Epithelial cell of esophagus (primary cell): Measurements from ENCODE around the gene ROPN1L.

Experiments
- DNase-seq: peaks from one replicate; pipeline ENCODE4 v3.0.0; 2010; ENCODE audit warnings: low read depth
- H3K4me3 ChIP-seq: 2 replicates; pipeline ENCODE4 v1.5.1; 2011; ENCODE audit warnings: mild to moderate bottlenecking, low read length, control low read depth
- TF ChIP-seq, protein P1 (sequence below): IDR thresholded peaks from 2 replicates; pipeline ENCODE4 v1.5.1; 2011; ENCODE audit warnings: low read depth, mild to moderate bottlenecking, low read length, control low read depth, inconsistent platforms; ENCODE audit not compliant: insufficient read depth; ENCODE audit errors: missing control alignments

ROPN1L gene

DNA sequence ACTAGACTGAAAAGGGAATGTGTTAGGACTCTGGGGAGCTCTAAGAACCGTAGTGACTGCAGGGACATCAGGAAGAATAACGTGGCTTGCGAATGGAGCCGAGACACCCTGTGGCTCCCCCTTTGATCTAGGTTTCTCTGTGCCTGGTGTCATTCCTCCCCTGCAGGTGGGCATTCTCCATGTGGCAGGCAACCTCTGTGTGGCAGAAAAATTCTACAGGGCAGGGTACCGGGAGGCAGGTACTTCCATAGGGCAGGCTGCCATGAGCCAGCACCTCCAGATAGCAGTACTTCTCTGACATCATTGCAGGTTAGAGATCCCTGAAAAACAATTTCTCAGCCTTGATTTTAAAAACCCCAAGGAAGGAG lies 43.1 kb downstream of the ROPN1L start:
- TF ChIP-seq, protein P1, sequence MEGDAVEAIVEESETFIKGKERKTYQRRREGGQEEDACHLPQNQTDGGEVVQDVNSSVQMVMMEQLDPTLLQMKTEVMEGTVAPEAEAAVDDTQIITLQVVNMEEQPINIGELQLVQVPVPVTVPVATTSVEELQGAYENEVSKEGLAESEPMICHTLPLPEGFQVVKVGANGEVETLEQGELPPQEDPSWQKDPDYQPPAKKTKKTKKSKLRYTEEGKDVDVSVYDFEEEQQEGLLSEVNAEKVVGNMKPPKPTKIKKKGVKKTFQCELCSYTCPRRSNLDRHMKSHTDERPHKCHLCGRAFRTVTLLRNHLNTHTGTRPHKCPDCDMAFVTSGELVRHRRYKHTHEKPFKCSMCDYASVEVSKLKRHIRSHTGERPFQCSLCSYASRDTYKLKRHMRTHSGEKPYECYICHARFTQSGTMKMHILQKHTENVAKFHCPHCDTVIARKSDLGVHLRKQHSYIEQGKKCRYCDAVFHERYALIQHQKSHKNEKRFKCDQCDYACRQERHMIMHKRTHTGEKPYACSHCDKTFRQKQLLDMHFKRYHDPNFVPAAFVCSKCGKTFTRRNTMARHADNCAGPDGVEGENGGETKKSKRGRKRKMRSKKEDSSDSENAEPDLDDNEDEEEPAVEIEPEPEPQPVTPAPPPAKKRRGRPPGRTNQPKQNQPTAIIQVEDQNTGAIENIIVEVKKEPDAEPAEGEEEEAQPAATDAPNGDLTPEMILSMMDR: no peak
- DNase-seq: no peak
- H3K4me3 ChIP-seq: no peak overlapping the region

DNA sequence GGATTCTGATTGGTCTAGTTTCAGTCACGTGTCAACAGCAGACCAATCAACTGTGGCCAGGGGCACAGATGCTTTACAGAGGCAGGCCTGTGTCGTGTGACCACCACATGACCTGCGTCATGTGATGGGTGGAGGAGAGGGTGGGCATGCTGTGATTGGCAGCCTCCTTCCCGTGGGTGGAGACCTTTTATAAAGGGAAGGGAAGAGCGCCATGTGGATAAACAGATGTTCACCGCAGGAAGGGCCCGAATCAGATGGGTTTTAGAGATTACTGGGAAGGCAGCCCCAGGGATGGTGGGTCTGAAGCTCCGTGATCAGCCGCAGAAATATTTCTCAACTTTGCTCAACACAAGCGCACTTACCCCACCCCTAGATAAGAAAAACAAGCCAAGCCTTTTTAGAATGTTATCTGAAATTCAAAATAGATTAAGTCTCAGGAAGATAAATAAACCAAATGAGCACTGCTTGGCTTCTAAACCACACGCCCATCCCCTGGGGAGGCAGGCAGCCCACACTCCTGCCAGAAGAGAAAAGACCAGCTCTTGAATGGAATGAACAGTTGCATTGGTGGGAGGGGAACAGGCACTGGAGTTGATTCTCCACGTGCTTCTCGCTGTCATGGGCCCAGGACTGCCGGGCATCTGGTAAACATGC lies 43.6 kb downstream of the ROPN1L start:
- DNase-seq: no peak
- H3K4me3 ChIP-seq: no peak overlapping the region
- TF ChIP-seq, protein P1: no peak

DNA sequence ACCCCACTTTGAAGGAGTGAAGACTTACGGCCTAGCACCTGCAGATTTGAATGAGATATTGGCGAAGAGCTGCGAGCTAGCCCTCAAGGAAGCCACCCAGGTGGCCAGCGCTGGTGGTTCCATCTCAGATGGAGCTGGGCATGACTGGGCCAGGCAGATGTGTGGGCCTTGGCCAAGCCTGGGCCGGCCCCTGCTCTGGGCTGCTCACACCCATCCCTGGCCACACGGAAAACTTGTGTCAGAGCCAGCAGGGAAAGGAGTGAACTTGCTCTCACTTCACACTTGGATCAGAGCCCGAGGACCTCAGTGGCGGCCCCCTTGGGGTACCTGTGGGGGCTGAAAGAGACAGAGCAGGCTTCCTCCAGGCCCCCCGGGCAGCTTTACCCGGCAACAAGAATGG lies 44.2 kb downstream of the ROPN1L start:
- no peak for DNase-seq
- TF ChIP-seq, protein P1: no peak
- no peak overlapping the region for H3K4me3 ChIP-seq

DNA sequence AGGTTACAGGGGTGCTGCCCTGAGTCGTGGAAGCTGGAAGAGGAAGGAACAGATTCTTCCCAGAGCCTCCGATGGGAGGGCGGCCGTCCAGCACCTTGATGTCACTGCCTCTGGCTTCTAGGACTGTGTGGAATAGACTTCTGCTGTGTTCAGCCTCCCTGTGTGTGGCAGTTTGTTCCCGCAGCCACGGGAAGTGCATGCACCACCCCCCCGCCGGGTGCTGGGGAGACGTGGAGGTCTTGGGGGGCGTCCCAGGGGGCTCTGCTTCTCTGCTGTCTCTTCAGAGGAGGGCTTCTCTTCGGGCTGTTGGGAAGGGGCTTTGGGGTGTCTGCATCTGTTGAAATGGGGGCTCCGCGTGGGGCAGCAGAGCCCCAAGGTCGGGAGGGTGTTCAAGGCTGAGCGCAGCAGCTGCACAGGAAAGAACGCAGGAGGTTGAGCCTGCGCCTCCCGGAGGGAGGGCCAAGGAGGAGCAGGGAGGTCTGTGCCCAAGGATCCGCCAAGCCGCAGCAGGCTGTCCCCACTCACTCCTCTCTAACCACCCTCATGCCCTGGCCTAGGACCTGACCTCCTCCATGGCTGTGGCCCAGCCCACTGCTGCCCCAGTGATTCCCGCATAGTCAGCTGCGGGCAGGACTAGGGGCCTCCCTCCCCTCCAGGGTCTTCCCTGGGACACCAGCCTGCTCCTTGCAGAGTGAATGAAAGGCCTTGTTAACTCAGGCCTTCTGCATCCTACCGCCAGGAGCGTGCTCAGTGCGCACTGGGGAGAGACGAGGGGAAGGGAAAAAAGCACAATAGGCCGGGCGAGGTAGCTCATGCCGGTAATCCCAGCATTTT lies 45.0 kb downstream of the ROPN1L start:
- no peak overlapping the region for H3K4me3 ChIP-seq
- TF ChIP-seq, protein P1: no peak
- no peak for DNase-seq

DNA sequence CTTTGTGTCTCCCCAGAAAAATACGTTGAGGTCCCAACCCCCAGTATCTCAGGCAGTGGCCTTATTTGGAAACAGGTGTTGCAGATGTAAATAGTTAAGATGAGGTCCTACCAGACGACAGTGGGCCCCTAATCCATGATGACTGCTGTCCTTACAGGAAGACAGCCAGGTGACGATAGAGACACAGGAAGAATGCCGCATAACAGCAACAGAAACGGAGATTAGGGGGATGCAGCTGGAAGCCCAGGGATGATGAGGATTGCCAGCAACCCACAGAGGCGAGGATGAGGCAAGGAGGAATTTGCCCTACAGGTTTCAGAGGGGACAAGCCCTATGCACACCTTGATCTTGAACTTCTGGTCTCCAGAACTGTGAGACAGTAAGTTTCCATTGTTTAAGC lies 46.5 kb downstream of the ROPN1L start:
- DNase-seq: no peak
- TF ChIP-seq, protein P1: no peak
- H3K4me3 ChIP-seq: no peak overlapping the region

DNA sequence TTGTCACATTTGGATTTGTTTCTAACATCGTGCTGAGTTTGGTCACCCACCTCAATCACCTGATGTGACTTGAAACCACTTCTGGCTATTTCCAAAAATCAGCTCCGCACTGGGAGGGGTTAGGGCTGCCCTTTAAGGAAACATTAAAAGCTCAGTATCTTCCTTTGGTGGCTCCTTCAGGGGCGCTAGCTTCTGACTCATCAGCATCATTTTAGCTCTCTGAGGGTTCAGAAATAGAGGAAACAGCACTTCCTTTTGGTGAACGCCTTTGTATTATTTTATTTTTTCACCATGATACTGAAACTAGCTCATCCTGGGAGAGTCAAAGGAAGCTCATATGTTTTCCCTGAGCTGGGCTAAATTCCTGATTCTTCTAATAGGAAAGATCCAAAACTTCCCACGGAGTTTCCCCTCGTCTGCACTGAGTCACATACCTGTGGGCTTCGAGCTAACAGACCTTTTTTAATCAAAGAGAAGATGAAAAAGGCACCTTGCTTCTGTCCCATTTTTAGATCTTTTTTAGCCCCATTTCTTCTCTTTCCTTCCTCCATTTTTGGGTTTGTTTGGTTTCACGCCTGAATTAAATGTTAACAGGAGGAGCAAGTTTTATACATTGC lies 48.2 kb downstream of the ROPN1L start:
- TF ChIP-seq, protein P1: no peak
- no peak for DNase-seq
- no peak overlapping the region for H3K4me3 ChIP-seq
